HEK293T (cell line): ENCODE measurements around the gene TSPAN1.

Source experiments
- ARNT ChIP-seq: fragments of 450-650 bp; IDR thresholded peaks from 2 replicates; pipeline ENCODE4 v1.6.1; 2017; ENCODE audit warnings: mild to moderate bottlenecking
- BHLHE40 ChIP-seq: fragments of 450-650 bp; IDR thresholded peaks from 2 replicates; pipeline ENCODE4 v1.6.1; 2016; ENCODE audit warnings: mild to moderate bottlenecking, moderate library complexity, borderline replicate concordance
- FOXA1 ChIP-seq: fragments of 450-650 bp; IDR thresholded peaks from 2 replicates; pipeline ENCODE4 v1.6.1; 2016; ENCODE audit warnings: mild to moderate bottlenecking
- FOXM1 ChIP-seq: fragments of 450-650 bp; IDR thresholded peaks from 2 replicates; pipeline ENCODE4 v1.6.1; 2017; ENCODE audit warnings: mild to moderate bottlenecking, borderline replicate concordance
- LEF1 ChIP-seq: fragments of 450-650 bp; IDR thresholded peaks from 2 replicates; pipeline ENCODE4 v1.6.1; 2017; ENCODE audit warnings: mild to moderate bottlenecking, borderline replicate concordance
- NFRKB ChIP-seq: fragments of 450-650 bp; IDR thresholded peaks from 2 replicates; pipeline ENCODE4 v1.6.1; 2016; ENCODE audit warnings: mild to moderate bottlenecking, moderate library complexity

- no peak for TF ChIP-seq FOXA1
- no peak for TF ChIP-seq BHLHE40
- TF ChIP-seq ARNT, result no peak
- no peak for TF ChIP-seq NFRKB
- no peak for TF ChIP-seq FOXM1
- TF ChIP-seq LEF1, result no peak
These were observed 23.3 kb downstream of the TSPAN1 start, which contains the start of gene POMGNT1 for GRCh38 chr1:46197964-46198811.
